Measurements from ENCODE around the gene PCAT7. TPM values are rescaled to one million over a fixed set of nuclear protein-coding genes. Genes with fewer than 3 reads are reported as not detected.

The PCAT7 gene
- total and polyA plus RNA-seq, 2 of the 4 experiments (the other 2 are of a cell fraction) = not detected

- Histone ChIP-seq H3K4me1 (ENCODE audit: control insufficient read depth, insufficient read depth, low read length) (no peaks in the 10 kb centered on the region), H3K18ac (ENCODE audit: low read depth, low read length) (no peak overlapping the region), H3K27me3 (ENCODE audit: control insufficient read depth, insufficient read depth, low read length) (no peaks in the 10 kb centered on the region), H4K5ac (ENCODE audit: low read depth, low read length) (no peak overlapping the region), H2BK5ac (ENCODE audit: low read depth, low read length, poor library complexity, severe bottlenecking) (no peak overlapping the region), H3K9me3 (ENCODE audit: control insufficient read depth, insufficient read depth, low read length) (no peaks in the 10 kb centered on the region), H2BK15ac (ENCODE audit: low read depth, low read length) (no peak overlapping the region), H3K23ac (ENCODE audit: low read depth, low read length) (no peak overlapping the region), H2BK20ac (ENCODE audit: low read depth, low read length) (no peak overlapping the region), H3K9me1 (ENCODE audit: insufficient read depth, low read length) (no peaks in the 10 kb centered on the region), H3K4me2 (ENCODE audit: low read depth, low read length) (no peak overlapping the region), H3K9ac (ENCODE audit: low read depth, low read length) (no peak overlapping the region), H4K8ac (ENCODE audit: low read depth in 2 of 2, low read length in 2 of 2) (no peak overlapping the region), H2AFZ (replicated peaks; ENCODE audit: low read length, poor library complexity) (no peak overlapping the region), H3K56ac (ENCODE audit: extremely low read depth, insufficient read depth, low read length) (no peak overlapping the region), H3K4me3 (ENCODE audit: insufficient read depth, low read depth, low read length) (no peak overlapping the region), H2BK120ac (ENCODE audit: low read depth, low read length) (no peak overlapping the region), H3K14ac (replicated peaks; ENCODE audit: low read depth, low read length) (no peak overlapping the region), H3K27ac (ENCODE audit: insufficient read depth, low read length) (no peak overlapping the region), H2AK5ac (ENCODE audit: low read depth, low read length) (no peak overlapping the region), H3K4ac (ENCODE audit: low read depth, low read length) (no peak overlapping the region), H4K91ac (ENCODE audit: insufficient read depth, low read depth, low read length) (no peak overlapping the region), H3K36me3 (ENCODE audit: control insufficient read depth, insufficient read depth, low read length) (no peaks in the 10 kb centered on the region), H2AK9ac (replicated peaks; ENCODE audit: low read depth, low read length, poor library complexity) (no peak overlapping the region), H3K79me1 (ENCODE audit: low read depth in 1 of 2, low read length in 2 of 2) (no peaks in the 10 kb centered on the region), H4K20me1 (ENCODE audit: insufficient read depth, low read length) (no peaks in the 10 kb centered on the region)
- BruUV-seq (replicated peaks) = no TSS peak
- ChIA-PET CTCF (interaction anchor here (1.0 kb wide), 1 partner anchor 9 kb away, joined by 3 read pairs; no protein-coding TSS in a partner anchor), POLR2A (ENCODE audit: unreplicated experiment) (no interaction called here)
- dilution Hi-C loops (cut with HindIII; ENCODE audit: low sequenced_read_pairs, unreplicated experiment) (no loop called here), in situ Hi-C loops (cut with MboI; ENCODE audit: low sequenced_read_pairs) (no loop called here), intact Hi-C loops (cut with micrococcal nuclease) (no loop called here)
- TF ChIP-seq MXI1 (IDR thresholded peaks at IDR 0.05; ENCODE audit: borderline replicate concordance, low read depth, low read length) (no peak), FOS (IDR thresholded peaks at IDR 0.05; ENCODE audit: low read depth, low read length) (no peak), RCOR1 (IDR thresholded peaks at IDR 0.05; ENCODE audit: insufficient replicate concordance, low read length) (no peak), BHLHE40 (IDR thresholded peaks at IDR 0.05; ENCODE audit: low read depth, low read length) (no peak), CEBPB (IDR thresholded peaks at IDR 0.05; ENCODE audit: low read depth, low read length) (no peak), MAZ (IDR thresholded peaks at IDR 0.05; ENCODE audit: borderline replicate concordance, low read depth, low read length) (no peak), NFE2L2 (IDR thresholded peaks at IDR 0.05; ENCODE audit: low read depth, low read length) (no peak), RFX5 (IDR thresholded peaks at IDR 0.05; ENCODE audit: low read depth, low read length) (no peak), CTCF (conservative IDR thresholded peaks at IDR 0.05; ENCODE audit: low read depth, low read length) (no peak), CHD1 (IDR thresholded peaks at IDR 0.05; ENCODE audit: low read depth, low read length) (no peak), ELK1 (IDR thresholded peaks at IDR 0.05; ENCODE audit: borderline replicate concordance, low read depth, low read length) (no peak), SMC3 (IDR thresholded peaks at IDR 0.05; ENCODE audit: low read depth, low read length) (no peak), POLR2A (IDR thresholded peaks at IDR 0.05; ENCODE audit: low read depth, low read length) (no peak), RAD21 (IDR thresholded peaks at IDR 0.05; ENCODE audit: low read length) (no peak), MAFK (IDR thresholded peaks at IDR 0.05; ENCODE audit: low read depth, low read length) (no peak), USF2 (IDR thresholded peaks at IDR 0.05; ENCODE audit: low read depth, low read length) (no peak)
- no peak for ATAC-seq (ENCODE audit: low read depth)
- WGBS, 2 experiments (ENCODE audit: extremely low coverage in 2 of 2, insufficient read length in 1 of 2) = no CpG with 5 or more reads among the region's 7 CpGs
- DNase-seq = no peak
These were observed 29.4 kb upstream of the PCAT7 start for GRCh38 chr9:94525396-94526035.

Measured in IMR-90 (cell line).